H9 (cell line): ENCODE results near the gene TIMM13. TPM values are rescaled to one million over a fixed set of nuclear protein-coding genes. Genes with fewer than 3 reads are reported as not detected.
A peak's percentile ranks its signal among the peaks of the same experiment; 100 is the strongest.

ENCODE experiments used
- DNase-seq: peaks from one replicate; pipeline ENCODE4 v3.0.0-alpha.2; 2017
- H2AFZ ChIP-seq: one replicate; pipeline ENCODE4 v1.6.1; 2013; ENCODE audit warnings: mild to moderate bottlenecking, low read length, control low read depth, moderate library complexity
- H2AK5ac ChIP-seq: 2 replicates; pipeline ENCODE4 v1.6.1; 2013; ENCODE audit warnings: low read length, control low read depth, mixed read lengths; ENCODE audit not compliant: insufficient read length
- H2BK120ac ChIP-seq: one replicate; pipeline ENCODE4 v1.6.1; 2013; ENCODE audit warnings: low read depth, mild to moderate bottlenecking, low read length, control low read depth, inconsistent platforms; ENCODE audit not compliant: poor library complexity, severe bottlenecking
- H2BK12ac ChIP-seq: 2 replicates; pipeline ENCODE4 v1.6.1; 2013; ENCODE audit warnings: low read length, control low read depth, mixed read lengths, low read depth; ENCODE audit not compliant: insufficient read length
- H2BK15ac ChIP-seq: 2 replicates; pipeline ENCODE4 v1.6.1; 2013; ENCODE audit warnings: low read depth, low read length, control low read depth
- H2BK20ac ChIP-seq: one replicate; pipeline ENCODE4 v1.6.1; 2013; ENCODE audit warnings: low read depth, mild to moderate bottlenecking, low read length, control low read depth, inconsistent platforms; ENCODE audit not compliant: poor library complexity, severe bottlenecking
- H2BK5ac ChIP-seq: 2 replicates; pipeline ENCODE4 v1.6.1; 2013; ENCODE audit warnings: low read length, control low read depth, mixed read lengths; ENCODE audit not compliant: insufficient read length
- H3K14ac ChIP-seq: 2 replicates; pipeline ENCODE4 v1.6.1; 2013; ENCODE audit warnings: low read length, control low read depth; ENCODE audit not compliant: insufficient read depth
- H3K18ac ChIP-seq: 2 replicates; pipeline ENCODE4 v1.6.1; 2013; ENCODE audit warnings: low read depth, mild to moderate bottlenecking, mixed read lengths, low read length, control low read depth; ENCODE audit not compliant: insufficient read length
- H3K23ac ChIP-seq: 2 replicates; pipeline ENCODE4 v1.6.1; 2013; ENCODE audit warnings: low read length, control low read depth, mixed read lengths, low read depth; ENCODE audit not compliant: insufficient read length
- H3K23me2 ChIP-seq: 2 replicates; pipeline ENCODE4 v1.6.1; 2013; ENCODE audit warnings: low read depth, mild to moderate bottlenecking, mixed read lengths, low read length, control low read depth; ENCODE audit not compliant: insufficient read length, poor library complexity, severe bottlenecking
- H3K27ac ChIP-seq: 2 replicates; pipeline ENCODE4 v1.5.1; 2013; ENCODE audit warnings: low read length, control low read depth, mixed read lengths, low read depth; ENCODE audit not compliant: insufficient read length
- H3K27me3 ChIP-seq: 2 replicates; pipeline ENCODE4 v1.6.1; 2013; ENCODE audit warnings: low read length, control low read depth, inconsistent platforms; ENCODE audit not compliant: insufficient read depth
- H3K4ac ChIP-seq: 2 replicates; pipeline ENCODE4 v1.6.1; 2013; ENCODE audit warnings: low read depth, mild to moderate bottlenecking, control low read depth, inconsistent platforms, low read length, moderate library complexity
- H3K4me1 ChIP-seq: 2 replicates; pipeline ENCODE4 v1.6.1; 2013; ENCODE audit warnings: low read length, control low read depth, inconsistent platforms; ENCODE audit not compliant: insufficient read depth
- H3K4me2 ChIP-seq: 2 replicates; pipeline ENCODE4 v1.6.1; 2013; ENCODE audit warnings: low read length, control low read depth, mixed read lengths; ENCODE audit not compliant: insufficient read length, insufficient read depth
- H3K56ac ChIP-seq: 2 replicates; pipeline ENCODE4 v1.6.1; 2013; ENCODE audit warnings: low read depth, mild to moderate bottlenecking, mixed read lengths, low read length, control low read depth; ENCODE audit not compliant: insufficient read length
- H3K79me1 ChIP-seq: 2 replicates; pipeline ENCODE4 v1.6.1; 2013; ENCODE audit warnings: low read depth, mild to moderate bottlenecking, moderate library complexity, low read length, control low read depth, inconsistent platforms; ENCODE audit not compliant: insufficient read depth, poor library complexity, severe bottlenecking
- H3K79me2 ChIP-seq: 2 replicates; pipeline ENCODE4 v1.6.1; 2013; ENCODE audit warnings: low read length, control low read depth, inconsistent platforms; ENCODE audit not compliant: insufficient read depth
- H3K9ac ChIP-seq: 2 replicates; pipeline ENCODE4 v1.6.1; 2013; ENCODE audit warnings: low read length, control low read depth, mixed read lengths; ENCODE audit not compliant: insufficient read length; ENCODE audit errors: extremely low read depth
- H3K9me3 ChIP-seq: one replicate; pipeline ENCODE4 v1.6.1; 2013; ENCODE audit warnings: low read depth, low read length, inconsistent platforms; ENCODE audit not compliant: control insufficient read depth
- H3T11ph ChIP-seq: one replicate; pipeline ENCODE4 v1.6.1; 2013; ENCODE audit warnings: mild to moderate bottlenecking, low read length, control low read depth, inconsistent platforms
- H4K20me1 ChIP-seq: one replicate; pipeline ENCODE4 v1.6.1; 2013; ENCODE audit not compliant: control insufficient read depth, insufficient read length, insufficient read depth
- H4K5ac ChIP-seq: 2 replicates; pipeline ENCODE4 v1.6.1; 2013; ENCODE audit warnings: low read depth, mild to moderate bottlenecking, mixed read lengths, low read length, control low read depth; ENCODE audit not compliant: insufficient read length
- H4K8ac ChIP-seq: replicated peaks from 2 replicates; pipeline ENCODE4 v1.6.1; 2013; ENCODE audit warnings: low read length, control low read depth, mixed read lengths, low read depth; ENCODE audit not compliant: insufficient read length
- H4K91ac ChIP-seq: 2 replicates; pipeline ENCODE4 v1.6.1; 2013; ENCODE audit warnings: low read depth, mild to moderate bottlenecking, moderate library complexity, mixed read lengths, low read length, control low read depth; ENCODE audit not compliant: insufficient read length
- H3K27ac Mint-ChIP-seq, 3 experiments: 2 replicates in 2 of 3; 3 replicates in 1 of 3; pipeline ENCODE4 v1.8.0; 2020 to 2021; ENCODE audit warnings: mixed read lengths in 3 of 3, mild to moderate bottlenecking in 1 of 3, moderate library complexity in 1 of 3
- H3K27me3 Mint-ChIP-seq: 2 replicates; pipeline ENCODE4 v1.8.0; 2021; ENCODE audit warnings: low read depth, mild to moderate bottlenecking, moderate library complexity, mixed read lengths
- H3K36me3 Mint-ChIP-seq, 3 experiments: 2 replicates in 2 of 3; 3 replicates in 1 of 3; pipeline ENCODE4 v1.8.0; 2020 to 2021; ENCODE audit warnings: low read depth in 3 of 3, mixed read lengths in 3 of 3; ENCODE audit not compliant: insufficient read depth in 1 of 3
- H3K4me1 Mint-ChIP-seq, 2 experiments: 2 replicates each; pipeline ENCODE4 v1.8.0; 2020; ENCODE audit warnings: mixed read lengths in 2 of 2
- H3K4me3 Mint-ChIP-seq, 2 experiments: 2 replicates in 1 of 2; 3 replicates in 1 of 2; pipeline ENCODE4 v1.8.0; 2020 to 2021; ENCODE audit warnings: mild to moderate bottlenecking in 2 of 2, mixed read lengths in 2 of 2, moderate library complexity in 1 of 2
- H3K9me3 Mint-ChIP-seq, 2 experiments: 2 replicates in 1 of 2; 3 replicates in 1 of 2; pipeline ENCODE4 v1.8.0; 2020; ENCODE audit warnings: mild to moderate bottlenecking in 2 of 2, mixed read lengths in 2 of 2, moderate library complexity in 1 of 2
- CTCF ChIP-seq: fragments of 200-600 bp; sonication (generic); conservative IDR thresholded peaks from 3 replicates; pipeline ENCODE4 v1.8.0; 2021; ENCODE audit warnings: antibody characterized with exemption, mild to moderate bottlenecking
- WGBS: extraction: QIAGEN DNeasy Blood & Tissue Kit; methylation state at CpG from one replicate; pipeline ENCODE4 v1.1.7; 2013; ENCODE audit warnings: missing lambda C conversion rate, low lambda C conversion rate, mixed read lengths; ENCODE audit not compliant: insufficient read length; ENCODE audit errors: extremely low coverage; 5-methylcytosine and 5-hydroxymethylcytosine counted together
- total RNA-seq: library from RNA; stranded (reverse); gene quantifications from 2 replicates; pipeline ENCODE4 v1.2.1, GENCODE V29; 2021

The TIMM13 gene
- total RNA-seq, 1 experiment from 2014 or later = 214 TPM

DNA sequence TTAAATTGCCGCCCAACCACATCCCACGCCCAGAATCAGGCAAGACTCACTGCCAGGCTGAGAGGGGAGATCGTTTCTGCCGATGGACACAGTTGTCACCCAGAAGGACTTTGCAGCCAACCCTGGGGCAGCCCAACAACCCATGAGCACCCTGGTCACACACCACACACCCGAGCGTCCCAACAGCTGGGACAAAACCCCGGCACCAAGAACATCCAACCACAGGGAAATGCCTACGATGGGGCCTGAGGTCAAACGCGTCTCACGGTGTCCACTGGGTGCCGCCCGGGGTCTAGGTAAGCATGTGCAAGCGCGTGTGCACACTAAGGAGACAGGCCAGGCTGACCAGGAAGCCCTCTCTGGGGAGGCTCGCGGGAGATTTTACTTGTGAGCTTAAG is 16.4 kb upstream of the TIMM13 start:
- no peaks in the 10 kb centered on the region; a peak in 1 of 5 replicates for H3K9me3 Mint-ChIP-seq
- no peak overlapping the region for H3K18ac ChIP-seq
- H4K5ac ChIP-seq = no peak overlapping the region
- H2BK12ac ChIP-seq = no peak overlapping the region
- no peak overlapping the region for H3K27ac ChIP-seq
- H3K79me1 ChIP-seq = peaks cover 5% of the 10 kb centered on the region
- H3K4me1 ChIP-seq = no peaks in the 10 kb centered on the region
- H3K27me3 ChIP-seq = no peaks in the 10 kb centered on the region
- no peak overlapping the region for H2BK15ac ChIP-seq
- H2BK5ac ChIP-seq = no peak overlapping the region
- H3K9me3 ChIP-seq = no peaks in the 10 kb centered on the region
- H3K4me2 ChIP-seq = no peak overlapping the region
- H3K9ac ChIP-seq = no peak overlapping the region
- no peaks in the 10 kb centered on the region; the same call in 1 of the 2 replicates for H3K27me3 Mint-ChIP-seq
- H2AK5ac ChIP-seq = no peak overlapping the region
- H3K4ac ChIP-seq = no peak overlapping the region
- no peak overlapping the region for H3K56ac ChIP-seq
- peaks cover 15% of the 10 kb centered on the region; the same call in 1 of the 2 replicates for H3K79me2 ChIP-seq
- no peak overlapping the region for H2BK120ac ChIP-seq
- H3K4me3 Mint-ChIP-seq = no peak overlapping the region
- H2AFZ ChIP-seq = no peak overlapping the region
- no peak overlapping the region for H4K91ac ChIP-seq
- no peak for TF ChIP-seq CTCF
- no peak overlapping the region for H3K14ac ChIP-seq
- H4K8ac ChIP-seq = no peak overlapping the region
- H3K27ac Mint-ChIP-seq = peak overlapping the region in 2 of 3 experiments; percentile 2 to 54; a peak in 3 of 7 replicates
- DNase-seq = no peak
- peaks cover 13 to 34% (median 31%) of the 10 kb centered on the region in 3 experiments; a peak in 6 of 7 replicates for H3K36me3 Mint-ChIP-seq
- H3K23me2 ChIP-seq = no peaks in the 10 kb centered on the region
- no peak overlapping the region for H3K23ac ChIP-seq
- no peaks in the 10 kb centered on the region for H4K20me1 ChIP-seq
- H2BK20ac ChIP-seq = no peak overlapping the region
- H3K4me1 Mint-ChIP-seq = peaks cover 10% of the 10 kb centered on the region in 2 experiments; a peak in 3 of 4 replicates
- H3T11ph ChIP-seq = no peak overlapping the region
- WGBS = no CpG with 5 or more reads among the region's 17 CpGs
